Hematopoietic multipotent progenitor cell (in vitro differentiated cells): ENCODE data around the gene CCBE1. TPM values are rescaled to one million over a fixed set of nuclear protein-coding genes. Genes with fewer than 3 reads are reported as not detected.
"Not testable (repeated sequence)": the region's sequence is repeated elsewhere in the genome, so short reads cannot be mapped to it uniquely, and the experiment has no call there.

Source experiments
- DNase-seq, 3 donors: peaks; one replicate each; pipeline ENCODE4 v3.0.0-alpha.2; 2011 to 2015; ENCODE audit warnings: low read depth in 2 of 3, low spot score in 2 of 3
- total RNA-seq: library from RNA; depleted of rRNA; stranded (reverse); fragments of >200 nt; gene quantifications from one replicate; pipeline ENCODE4 v1.2.3, GENCODE V29; 2012

Gene CCBE1
- under 0.01 TPM for total RNA-seq

GRCh38 chr18:59697236-59697932 lies at the start of gene CCBE1:
CCBE1 (minus strand) TSS chr18:59697423.
- peak in 2 of 3 donors; percentile 43 to 55 for DNase-seq

GRCh38 chr18:59744271-59744721 lies 47.1 kb upstream of the CCBE1 start:
- DNase-seq, result no peak

- no peak for DNase-seq
Measured at GRCh38 chr18:59743566-59743965, 46.3 kb upstream of the CCBE1 start.

DNA sequence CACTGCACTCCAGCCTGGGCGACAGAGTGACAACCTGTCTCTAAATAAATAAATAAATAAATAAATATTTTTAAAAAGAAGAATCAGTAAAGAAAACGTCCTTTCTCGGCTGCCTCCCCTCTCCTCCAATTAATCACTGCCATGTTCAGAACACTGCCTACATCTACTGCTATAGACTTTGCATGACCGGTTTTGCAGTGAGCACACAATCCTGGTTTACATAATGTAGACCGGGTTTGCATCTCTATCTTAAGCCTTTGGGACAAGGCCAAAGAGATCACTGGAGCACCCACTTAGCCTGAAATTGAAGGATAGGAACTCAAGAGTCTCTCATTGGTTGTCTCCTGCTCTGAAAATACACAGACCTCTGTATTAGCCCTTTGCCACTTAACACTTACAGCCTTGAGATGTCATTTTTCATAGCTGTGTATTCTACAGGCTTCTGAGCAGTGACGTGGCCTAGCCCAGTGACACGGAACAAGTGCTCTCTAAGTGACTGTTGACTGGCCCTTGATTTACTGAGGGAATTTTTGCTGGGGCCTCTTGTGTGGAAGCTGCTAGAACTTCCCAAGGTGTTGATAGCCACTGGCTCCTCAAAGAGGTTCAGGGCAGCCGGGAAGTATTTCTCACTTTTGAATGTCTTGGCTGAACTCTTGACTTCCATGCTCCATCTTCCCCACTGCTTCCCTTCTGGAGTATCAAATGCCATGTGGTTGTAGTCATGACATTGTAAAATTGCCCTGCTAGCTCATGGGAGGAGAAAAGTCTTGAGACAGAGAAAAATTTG lies 45.3 kb upstream of the CCBE1 start:
- DNase-seq, result no peak

GRCh38 chr18:59740141-59740540 lies 42.9 kb upstream of the CCBE1 start:
- DNase-seq, result no peak

- DNase-seq, result no peak
Measured at GRCh38 chr18:59737776-59738300, 40.6 kb upstream of the CCBE1 start.

GRCh38 chr18:59737335-59737734 lies 40.1 kb upstream of the CCBE1 start:
- DNase-seq, result not testable (repeated sequence)

DNA sequence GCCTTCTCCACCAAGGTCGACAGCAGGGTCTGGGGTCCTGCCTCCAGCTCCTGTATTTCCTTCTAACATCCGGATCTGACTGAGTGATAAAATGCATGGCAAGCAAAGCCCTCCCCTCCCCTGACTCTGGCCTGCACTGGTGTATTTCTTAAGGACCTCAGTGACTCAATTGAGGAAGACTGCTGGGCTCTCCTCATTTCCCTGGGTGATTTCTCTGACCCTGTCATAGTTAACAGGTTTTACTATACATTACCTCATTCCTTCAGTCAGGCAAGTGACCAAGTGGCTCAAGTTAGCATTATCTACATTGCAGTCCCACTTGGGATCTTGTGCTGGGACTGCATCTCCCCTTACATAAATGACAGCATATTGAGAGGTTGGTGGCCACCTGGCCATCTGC lies 38.8 kb upstream of the CCBE1 start:
- no peak for DNase-seq

DNA sequence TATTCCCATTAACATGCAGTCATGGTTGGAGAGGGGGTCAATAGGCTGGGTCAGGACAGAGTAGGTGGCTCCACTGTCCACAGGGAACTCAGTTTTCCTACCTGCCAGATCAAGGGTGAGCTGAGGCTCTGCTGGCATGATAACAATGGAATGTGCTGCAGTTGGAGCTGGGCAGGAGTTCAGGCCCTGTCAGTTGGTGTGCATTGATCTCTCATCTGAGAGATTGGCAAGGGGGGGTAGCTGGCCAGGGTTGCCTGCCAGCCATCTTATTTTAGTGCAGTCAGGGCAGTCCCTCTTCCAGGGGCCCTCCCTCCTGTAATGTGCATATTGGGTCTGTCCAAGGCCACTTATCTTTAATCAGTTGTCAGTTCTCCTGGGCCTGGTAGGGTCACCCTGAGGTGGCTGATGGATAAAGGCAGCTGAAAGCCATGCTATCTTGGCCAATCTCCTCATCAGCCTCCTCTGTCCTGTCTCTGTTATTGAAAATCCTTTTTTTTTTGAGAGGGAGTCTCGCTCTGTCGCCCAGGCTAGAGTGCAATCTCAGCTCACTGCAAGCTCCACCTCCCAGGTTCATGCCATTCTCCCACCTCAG lies 38.1 kb upstream of the CCBE1 start:
- no peak for DNase-seq

DNA sequence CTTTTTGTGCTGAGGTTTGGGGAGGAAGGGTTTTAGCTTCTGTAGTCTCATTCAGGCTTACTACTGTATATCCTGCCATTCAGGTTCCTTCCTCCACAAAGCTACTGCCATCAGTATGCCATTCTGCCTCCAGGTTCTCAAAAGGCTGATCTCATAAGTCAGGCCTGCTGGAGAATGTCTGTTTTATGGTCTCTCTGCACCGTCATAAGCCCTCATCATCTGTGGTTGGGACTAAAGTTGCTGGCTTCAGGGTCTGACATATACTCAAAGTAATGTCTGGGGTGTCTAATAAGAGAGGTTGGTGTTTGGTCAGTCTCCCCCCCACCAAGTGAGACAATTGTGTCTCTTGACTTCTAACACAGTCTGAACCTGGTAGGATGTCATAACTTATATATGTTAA lies 36.2 kb upstream of the CCBE1 start:
- DNase-seq, result no peak

DNA sequence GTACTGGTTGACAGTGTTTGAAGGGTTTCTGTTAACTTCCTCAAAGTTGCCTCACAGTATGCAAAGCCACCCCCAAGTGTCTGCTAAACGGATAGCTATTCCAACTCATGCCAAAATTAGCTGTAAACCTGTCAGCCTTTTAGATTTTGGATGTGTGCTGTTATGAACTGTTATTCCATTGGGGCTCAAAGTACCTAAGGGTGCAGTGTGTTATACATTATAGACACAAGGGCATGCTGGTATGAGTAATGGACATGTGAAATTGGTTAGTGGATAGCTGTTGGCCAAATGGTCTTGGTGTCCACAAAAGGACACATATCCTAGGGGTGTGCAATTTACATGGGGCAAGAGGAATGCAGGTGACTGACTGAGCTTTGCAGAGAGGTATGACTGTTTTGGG lies 33.7 kb upstream of the CCBE1 start:
- peak in 1 of 3 donors; percentile 5 for DNase-seq

GRCh38 chr18:59729781-59730180 lies 32.6 kb upstream of the CCBE1 start:
- DNase-seq, result no peak

GRCh38 chr18:59728816-59729215 lies 31.6 kb upstream of the CCBE1 start:
- DNase-seq, result no peak

GRCh38 chr18:59725142-59725541 lies 27.9 kb upstream of the CCBE1 start:
- no peak for DNase-seq

DNA sequence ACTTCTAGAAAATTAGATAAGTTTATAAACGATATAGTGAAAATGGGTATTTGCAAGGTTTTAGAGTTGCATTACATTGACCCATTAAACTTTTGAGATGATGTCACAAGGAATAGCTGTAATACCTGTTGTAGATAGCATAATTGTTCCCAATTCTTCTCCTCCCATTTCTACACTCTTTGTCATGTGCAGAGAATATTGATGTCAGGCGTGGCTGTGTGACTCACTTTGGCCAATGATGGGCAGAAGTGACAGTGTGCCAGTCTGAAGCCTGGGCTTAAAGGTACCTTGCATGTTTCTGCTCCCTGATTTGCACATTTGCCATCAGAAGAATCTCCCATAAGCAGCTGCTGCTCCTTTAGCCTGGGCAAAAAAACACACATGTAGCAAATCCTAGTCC lies 26.9 kb upstream of the CCBE1 start:
- no peak for DNase-seq

DNA sequence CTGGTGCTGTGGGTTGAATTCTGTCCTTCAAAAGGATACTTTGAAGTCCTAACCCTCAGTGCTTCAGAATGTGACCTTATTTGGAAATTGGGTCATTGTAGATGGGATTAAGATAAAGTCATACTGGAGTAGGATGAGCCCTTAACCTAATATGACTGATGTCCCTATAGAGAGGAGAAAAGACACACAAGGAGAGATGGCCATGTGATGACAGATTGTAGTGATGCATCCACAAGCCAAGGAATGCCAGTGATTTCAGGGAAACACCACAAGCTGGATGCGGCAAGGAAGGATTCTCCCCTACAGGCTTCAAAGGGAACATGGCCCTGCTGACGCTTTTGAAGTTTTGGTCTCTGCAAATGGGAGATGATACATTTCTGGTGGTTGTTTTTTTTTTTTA lies 24.7 kb upstream of the CCBE1 start:
- DNase-seq, result no peak

GRCh38 chr18:59721211-59721610 lies 24.0 kb upstream of the CCBE1 start:
- DNase-seq, result no peak

- DNase-seq, result no peak
Measured at GRCh38 chr18:59719544-59720181, 22.4 kb upstream of the CCBE1 start.

DNA sequence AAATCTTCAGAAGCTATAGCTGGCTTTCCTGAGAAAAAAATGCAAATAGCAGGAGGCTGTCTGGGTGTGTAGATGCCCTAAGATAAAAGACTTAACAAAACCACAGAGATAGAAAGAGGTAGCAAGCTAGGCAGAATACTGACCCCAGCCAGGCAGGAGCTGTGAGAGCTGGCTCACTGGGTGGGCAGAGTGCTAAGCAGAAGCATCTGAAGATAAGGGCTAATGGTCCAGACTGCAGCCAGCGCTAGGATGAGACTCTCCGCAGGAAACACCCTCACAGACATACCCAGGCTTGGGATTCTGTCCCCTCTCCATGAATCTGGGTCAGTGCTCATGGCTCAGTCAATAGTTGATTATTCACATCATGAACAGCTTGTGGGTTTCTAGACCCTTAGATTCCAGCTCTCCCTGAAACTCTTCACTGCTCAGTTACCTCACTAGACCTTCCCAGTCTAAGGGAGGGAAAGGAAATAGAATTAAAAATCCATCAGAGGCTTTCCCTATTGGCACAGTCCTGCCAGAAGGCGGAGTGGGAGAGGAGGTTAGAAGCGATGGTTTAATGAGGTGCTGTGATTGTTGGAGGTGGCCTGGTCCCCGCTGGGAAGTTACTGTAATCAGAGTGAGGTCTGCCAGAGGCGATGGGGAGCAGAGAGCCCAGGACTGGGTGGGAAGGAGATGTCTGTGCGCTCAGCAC lies 21.4 kb upstream of the CCBE1 start:
- no peak for DNase-seq

- DNase-seq, result no peak
Measured at GRCh38 chr18:59718108-59718463, 20.9 kb upstream of the CCBE1 start.

DNA sequence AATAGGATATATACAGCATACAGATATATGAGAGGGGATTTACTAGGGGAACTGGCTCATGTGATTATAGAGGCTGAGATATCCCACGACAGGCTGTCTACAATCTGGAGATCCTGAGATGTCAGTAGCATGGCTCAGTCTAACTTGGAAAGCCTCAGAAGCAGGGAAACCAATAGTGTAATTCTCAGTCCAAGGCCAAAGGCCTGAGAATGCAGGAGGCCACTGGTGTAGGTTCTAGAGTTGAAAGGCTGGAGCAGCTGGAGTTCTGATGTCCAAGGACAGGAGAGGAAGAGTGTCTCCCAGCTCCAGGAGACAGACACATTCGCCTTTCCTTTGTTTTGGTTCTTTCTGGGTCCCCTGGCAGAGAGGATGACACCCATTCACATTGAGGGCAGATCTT lies 20.1 kb upstream of the CCBE1 start:
- DNase-seq, result no peak
